Calu3 (cell line): ENCODE measurements around the gene QKI. TPM values are rescaled to one million over a fixed set of nuclear protein-coding genes. Genes with fewer than 3 reads are reported as not detected.

Source experiments
- BruUV-seq: library from RNA; stranded (reverse); fragments of 400-500 nt; replicated peaks from 2 replicates; lab custom pipeline; 2021; lab: Mats Ljungman, UMichigan
- CTCF ChIA-PET: fragments of 300-600 bp; sonication (Branson Sonifier 250); formaldehyde crosslinking; loops from one replicate; lab custom pipeline; 2022; ENCODE audit warnings: antibody characterized with exemption; lab: Charles Lee
- DNase-seq: peaks from one replicate; pipeline ENCODE4 v3.0.0; 2022
- H3K27ac Mint-ChIP-seq: one replicate; pipeline ENCODE4 v1.8.0; 2022; ENCODE audit warnings: mixed read lengths; ENCODE audit not compliant: unreplicated experiment
- H3K27me3 Mint-ChIP-seq: one replicate; pipeline ENCODE4 v1.8.0; 2022; ENCODE audit warnings: mixed read lengths; ENCODE audit not compliant: unreplicated experiment
- H3K36me3 Mint-ChIP-seq: one replicate; pipeline ENCODE4 v1.8.0; 2022; ENCODE audit warnings: mild to moderate bottlenecking, moderate library complexity, mixed read lengths; ENCODE audit not compliant: insufficient read depth, unreplicated experiment
- H3K4me1 Mint-ChIP-seq: one replicate; pipeline ENCODE4 v1.8.0; 2022; ENCODE audit warnings: mild to moderate bottlenecking, low read depth, mixed read lengths; ENCODE audit not compliant: unreplicated experiment
- H3K4me3 Mint-ChIP-seq: one replicate; pipeline ENCODE4 v1.8.0; 2022; ENCODE audit warnings: mild to moderate bottlenecking, low read depth, moderate library complexity, mixed read lengths; ENCODE audit not compliant: unreplicated experiment
- H3K9me3 Mint-ChIP-seq: one replicate; pipeline ENCODE4 v1.8.0; 2022; ENCODE audit warnings: low read depth, mixed read lengths; ENCODE audit not compliant: unreplicated experiment
- intact Hi-C: fragments of 100-400 bp; cut with micrococcal nuclease; formaldehyde crosslinking; loops from one replicate; pipeline ENCODE4 v1.10.0; 2022; ENCODE audit not compliant: unreplicated experiment
- total RNA-seq: library from RNA; stranded (reverse); gene quantifications from 2 replicates; pipeline ENCODE4 v1.2.3, GENCODE V29; 2022
- TF ChIP-seq, protein P1 (sequence below): fragments of 200-600 bp; IDR thresholded peaks from one replicate; pipeline ENCODE4 v1.8.0; 2022; ENCODE audit warnings: antibody characterized with exemption; ENCODE audit not compliant: unreplicated experiment

QKI gene
- total RNA-seq, 1 experiment from 2014 or later = 131 TPM

DNA sequence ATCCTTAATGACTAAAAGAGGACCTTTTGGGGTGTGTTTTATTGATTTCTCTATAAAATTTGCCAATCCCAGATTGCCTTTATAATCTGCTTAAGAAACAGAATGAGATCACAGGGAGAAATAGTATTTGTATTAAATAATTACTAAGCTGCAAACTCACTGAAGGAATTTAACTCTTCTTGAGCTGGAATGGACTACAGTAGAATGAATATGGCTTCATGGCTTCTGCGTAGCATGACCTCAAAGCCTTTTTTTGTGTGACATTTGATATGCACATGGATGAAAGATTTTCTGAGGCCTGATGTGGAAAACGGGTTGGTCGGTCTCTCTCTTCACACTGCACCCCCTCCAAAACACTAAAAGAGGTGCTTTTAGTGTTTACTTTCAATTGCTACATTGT, 115.9 kb downstream of the QKI start:
- CTCF ChIA-PET = interaction anchor here (0.7 kb wide), 1 partner anchor 14 kb away, joined by 3 read pairs; no protein-coding TSS in a partner anchor
- H3K4me3 Mint-ChIP-seq = no peak overlapping the region
- H3K27me3 Mint-ChIP-seq = no peaks in the 10 kb centered on the region
- intact Hi-C loops = no loop called here
- DNase-seq = no peak
- peaks cover 7% of the 10 kb centered on the region for H3K36me3 Mint-ChIP-seq
- H3K27ac Mint-ChIP-seq = no peak overlapping the region
- peaks cover 43% of the 10 kb centered on the region for H3K4me1 Mint-ChIP-seq
- H3K9me3 Mint-ChIP-seq = no peaks in the 10 kb centered on the region
- no TSS peak for BruUV-seq
- TF ChIP-seq, protein P1, sequence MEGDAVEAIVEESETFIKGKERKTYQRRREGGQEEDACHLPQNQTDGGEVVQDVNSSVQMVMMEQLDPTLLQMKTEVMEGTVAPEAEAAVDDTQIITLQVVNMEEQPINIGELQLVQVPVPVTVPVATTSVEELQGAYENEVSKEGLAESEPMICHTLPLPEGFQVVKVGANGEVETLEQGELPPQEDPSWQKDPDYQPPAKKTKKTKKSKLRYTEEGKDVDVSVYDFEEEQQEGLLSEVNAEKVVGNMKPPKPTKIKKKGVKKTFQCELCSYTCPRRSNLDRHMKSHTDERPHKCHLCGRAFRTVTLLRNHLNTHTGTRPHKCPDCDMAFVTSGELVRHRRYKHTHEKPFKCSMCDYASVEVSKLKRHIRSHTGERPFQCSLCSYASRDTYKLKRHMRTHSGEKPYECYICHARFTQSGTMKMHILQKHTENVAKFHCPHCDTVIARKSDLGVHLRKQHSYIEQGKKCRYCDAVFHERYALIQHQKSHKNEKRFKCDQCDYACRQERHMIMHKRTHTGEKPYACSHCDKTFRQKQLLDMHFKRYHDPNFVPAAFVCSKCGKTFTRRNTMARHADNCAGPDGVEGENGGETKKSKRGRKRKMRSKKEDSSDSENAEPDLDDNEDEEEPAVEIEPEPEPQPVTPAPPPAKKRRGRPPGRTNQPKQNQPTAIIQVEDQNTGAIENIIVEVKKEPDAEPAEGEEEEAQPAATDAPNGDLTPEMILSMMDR = no peak

DNA sequence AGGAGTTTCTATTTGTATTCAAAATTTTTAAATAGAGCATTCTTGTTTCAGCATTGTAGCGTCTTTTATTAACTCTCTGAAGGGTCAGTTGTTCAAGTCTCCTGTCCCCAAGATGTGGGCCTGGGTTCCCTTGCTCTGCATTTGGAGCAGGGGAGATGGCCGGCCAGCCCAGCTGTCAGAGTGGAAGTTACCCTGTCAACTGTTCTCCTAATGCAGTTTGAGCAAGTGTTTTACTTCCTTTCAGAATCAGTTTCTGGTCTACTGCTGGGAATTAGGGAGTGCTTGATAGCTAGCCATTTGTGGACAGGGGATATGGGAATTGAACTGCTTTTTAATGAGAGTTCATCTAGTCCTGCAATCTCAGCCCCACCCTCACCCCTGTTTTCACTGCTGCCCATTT, 116.6 kb downstream of the QKI start:
- H3K4me3 Mint-ChIP-seq = no peak overlapping the region
- CTCF ChIA-PET = no interaction called here
- intact Hi-C loops = no loop called here
- BruUV-seq = no TSS peak
- H3K27me3 Mint-ChIP-seq = no peaks in the 10 kb centered on the region
- peaks cover 36% of the 10 kb centered on the region for H3K4me1 Mint-ChIP-seq
- DNase-seq = no peak
- H3K27ac Mint-ChIP-seq = no peak overlapping the region
- no peaks in the 10 kb centered on the region for H3K9me3 Mint-ChIP-seq
- H3K36me3 Mint-ChIP-seq = peaks cover 7% of the 10 kb centered on the region
- TF ChIP-seq, protein P1 = no peak

DNA sequence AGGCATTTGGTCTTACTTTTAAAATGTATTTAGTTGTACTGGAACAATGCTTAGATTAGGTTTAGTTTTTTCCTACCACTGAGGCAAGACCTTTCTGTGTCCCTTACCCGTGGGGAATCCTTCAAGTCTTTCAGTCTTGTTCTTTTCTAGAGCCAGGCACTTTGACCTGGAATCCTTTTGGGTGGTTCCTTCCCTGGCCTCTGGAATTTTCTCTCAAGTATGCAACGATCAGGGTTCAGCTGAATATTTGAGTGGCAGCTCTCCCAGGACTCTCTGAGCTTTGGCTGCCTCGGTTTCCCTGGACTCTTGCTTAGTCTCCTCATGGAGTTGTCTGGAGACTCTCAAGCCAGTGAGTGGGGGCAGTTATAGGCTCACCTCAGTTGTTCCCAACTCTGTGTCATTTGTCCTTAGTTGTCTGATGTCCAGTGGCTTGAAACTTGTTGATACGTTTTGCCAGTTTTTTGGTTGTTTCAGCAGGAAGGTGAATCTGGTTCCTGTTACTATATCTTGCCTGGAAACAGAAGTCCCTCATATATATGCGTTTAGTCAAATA, 118.1 kb downstream of the QKI start:
- no peaks in the 10 kb centered on the region for H3K27me3 Mint-ChIP-seq
- H3K4me1 Mint-ChIP-seq = peaks cover 38% of the 10 kb centered on the region
- BruUV-seq = no TSS peak
- peaks cover 16% of the 10 kb centered on the region for H3K36me3 Mint-ChIP-seq
- CTCF ChIA-PET = no interaction called here
- H3K27ac Mint-ChIP-seq = peak overlapping the region; percentile 66
- H3K9me3 Mint-ChIP-seq = no peaks in the 10 kb centered on the region
- no peak for DNase-seq
- TF ChIP-seq, protein P1 = no peak
- intact Hi-C loops = loop anchor here (2.0 kb wide), 1 partner anchor 20 kb away; no protein-coding TSS in a partner anchor
- H3K4me3 Mint-ChIP-seq = no peak overlapping the region

DNA sequence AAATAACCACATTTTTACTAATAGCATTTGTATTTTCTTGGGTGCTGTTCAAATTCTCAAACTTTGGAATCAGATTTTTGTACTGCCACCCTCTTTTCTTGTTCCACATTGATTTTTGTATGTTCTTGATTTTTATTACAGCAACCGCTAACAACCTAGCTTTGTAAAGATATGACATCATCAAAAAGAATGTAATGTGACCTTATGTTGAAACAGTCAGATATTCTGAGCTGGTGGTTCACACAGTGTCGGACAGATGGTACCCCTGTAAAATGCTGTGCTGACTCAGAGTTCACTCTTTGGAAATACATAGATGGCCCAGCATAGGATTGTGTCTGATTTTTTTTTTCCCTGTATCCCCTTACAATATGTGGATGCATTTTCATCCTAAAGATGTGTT, 118.9 kb downstream of the QKI start:
- no TSS peak for BruUV-seq
- Mint-ChIP-seq H3K27ac (peak overlapping the region; percentile 66), H3K4me3 (no peak overlapping the region), H3K36me3 (peaks cover 20% of the 10 kb centered on the region), H3K9me3 (no peaks in the 10 kb centered on the region), H3K4me1 (peaks cover 42% of the 10 kb centered on the region), H3K27me3 (no peaks in the 10 kb centered on the region)
- no peak for DNase-seq
- TF ChIP-seq, protein P1 = no peak
- intact Hi-C loops = loop anchor here (2.0 kb wide), 1 partner anchor 21 kb away; no protein-coding TSS in a partner anchor
- CTCF ChIA-PET = interaction anchor here (0.6 kb wide), 1 partner anchor 1699 kb away, joined by 3 read pairs; no protein-coding TSS in a partner anchor
